HG03045 (cell line): ENCODE results near the gene OR5AK2.
"Not testable (repeated sequence)": the region's sequence is repeated elsewhere in the genome, so short reads cannot be mapped to it uniquely, and the experiment has no call there.

Source experiments
- ATAC-seq: cut with Tn5 transposase; IDR thresholded peaks from one replicate; pipeline ENCODE4 v1.9.1; 2021; ENCODE audit warnings: mild to moderate bottlenecking, moderate library complexity; ENCODE audit not compliant: unreplicated experiment

The OR5AK2 gene

GRCh38 chr11:56988614-56989013, at the start of gene OR5AK2:
TSS of gene OR5AK2 (plus strand) at chr11:56988914. CDS start at chr11:56988914, 0 bp downstream.
- no peak for ATAC-seq

GRCh38 chr11:56945526-56945925, 43.2 kb upstream of the OR5AK2 start:
- ATAC-seq, result not testable (repeated sequence)

GRCh38 chr11:56948991-56949515, 39.7 kb upstream of the OR5AK2 start:
- ATAC-seq, result no peak

GRCh38 chr11:56950510-56950909, 38.2 kb upstream of the OR5AK2 start:
- no peak for ATAC-seq

DNA sequence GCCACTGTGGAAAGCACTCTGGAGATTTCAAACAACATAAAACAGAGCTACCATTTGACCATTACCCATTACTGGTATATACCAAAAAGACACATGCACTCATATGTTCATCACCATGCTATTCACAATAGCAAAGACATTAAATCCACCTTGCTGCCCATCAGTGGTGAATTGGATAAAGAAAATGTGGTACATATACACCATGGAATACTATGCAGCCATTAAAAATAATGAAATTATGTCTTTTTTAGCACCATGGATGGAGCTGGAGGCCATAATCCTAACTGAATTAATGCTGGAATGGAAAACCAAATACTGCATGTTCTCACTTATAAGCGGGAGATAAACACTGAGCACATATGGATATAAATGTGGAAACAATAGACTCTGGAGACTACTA, 34.8 kb upstream of the OR5AK2 start:
- not testable (repeated sequence) for ATAC-seq

- no peak for ATAC-seq
Observed at GRCh38 chr11:56961609-56962008, 27.1 kb upstream of the OR5AK2 start.

- no peak for ATAC-seq
Observed at GRCh38 chr11:56967726-56968125, 21.0 kb upstream of the OR5AK2 start.

DNA sequence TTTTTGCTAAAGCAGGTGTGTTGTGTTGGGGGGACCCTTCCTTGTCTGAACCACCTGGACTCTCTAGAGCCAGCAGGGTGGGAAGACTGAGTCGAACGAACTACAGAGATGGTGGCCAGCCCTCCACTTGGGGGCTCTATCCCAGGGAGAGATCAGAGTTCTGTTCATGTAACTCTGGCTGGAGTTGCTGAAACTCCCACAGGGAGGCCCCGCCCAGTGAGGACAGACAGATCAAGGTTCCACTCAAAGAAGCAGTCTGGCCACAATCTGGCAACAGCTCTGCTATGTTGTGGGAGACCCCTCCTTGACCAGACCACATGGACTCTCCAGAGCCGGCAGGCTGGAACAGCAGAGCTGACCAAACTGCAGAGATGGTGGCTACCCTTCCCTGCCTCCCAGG, 20.2 kb upstream of the OR5AK2 start:
- ATAC-seq, result no peak

DNA sequence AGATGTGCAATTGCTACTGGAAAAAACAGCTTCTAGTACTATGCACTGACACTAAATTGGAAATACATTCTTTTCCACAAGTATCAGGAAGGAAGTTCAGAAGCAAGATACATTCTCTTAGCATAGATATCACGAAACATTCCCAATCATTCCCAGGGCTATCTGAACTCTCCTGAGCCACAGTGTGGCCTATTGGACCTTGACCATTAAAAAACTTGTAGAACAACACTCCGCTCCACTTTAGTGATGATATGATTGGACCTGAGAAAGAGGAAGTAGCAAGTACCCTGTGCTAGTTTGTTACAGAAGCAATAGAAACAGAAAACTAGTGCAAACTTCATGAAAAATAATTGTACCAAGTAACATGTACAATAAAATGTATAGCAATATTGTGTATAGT, 11.4 kb upstream of the OR5AK2 start:
- ATAC-seq, result no peak

DNA sequence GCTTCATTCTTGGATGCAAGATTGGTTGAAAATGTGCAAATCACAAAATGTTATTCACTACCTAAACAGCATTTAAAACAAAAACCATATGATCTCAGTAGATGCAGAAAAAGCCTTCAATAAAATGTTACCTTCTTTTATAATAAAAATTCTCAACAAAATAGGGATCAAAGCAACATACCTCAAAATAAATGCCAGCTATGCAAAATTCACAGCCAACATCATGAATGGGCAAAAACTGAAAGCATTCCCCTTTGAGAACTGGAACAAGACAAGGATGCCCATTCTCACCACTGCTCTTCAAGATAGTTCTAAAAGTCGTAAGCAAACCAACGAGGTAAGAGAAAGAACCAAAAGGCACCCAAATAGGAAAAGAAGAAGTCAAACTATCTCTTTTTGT, 2.0 kb downstream of the OR5AK2 start:
- no peak for ATAC-seq

DNA sequence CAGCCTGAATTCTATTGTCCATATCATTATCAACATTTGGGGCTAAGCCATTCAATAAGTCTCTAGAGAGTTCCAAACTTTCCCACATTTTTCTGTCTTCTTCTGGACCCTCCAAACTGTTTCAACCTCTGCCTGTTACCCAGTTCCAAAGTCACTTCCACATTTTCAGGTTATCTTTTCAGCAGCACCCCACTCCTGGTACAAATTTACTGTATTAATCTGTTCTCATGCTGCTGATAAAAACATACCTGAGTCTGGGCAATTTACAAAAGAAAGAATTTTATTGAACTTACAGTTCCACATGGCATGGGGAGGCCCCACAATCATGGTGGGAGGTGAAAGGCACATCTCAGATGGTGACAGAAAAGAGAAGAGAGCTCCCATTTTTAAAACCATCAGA, 5.8 kb downstream of the OR5AK2 start:
- no peak for ATAC-seq

GRCh38 chr11:57001674-57002401, 13.1 kb downstream of the OR5AK2 start:
- ATAC-seq, result no peak

DNA sequence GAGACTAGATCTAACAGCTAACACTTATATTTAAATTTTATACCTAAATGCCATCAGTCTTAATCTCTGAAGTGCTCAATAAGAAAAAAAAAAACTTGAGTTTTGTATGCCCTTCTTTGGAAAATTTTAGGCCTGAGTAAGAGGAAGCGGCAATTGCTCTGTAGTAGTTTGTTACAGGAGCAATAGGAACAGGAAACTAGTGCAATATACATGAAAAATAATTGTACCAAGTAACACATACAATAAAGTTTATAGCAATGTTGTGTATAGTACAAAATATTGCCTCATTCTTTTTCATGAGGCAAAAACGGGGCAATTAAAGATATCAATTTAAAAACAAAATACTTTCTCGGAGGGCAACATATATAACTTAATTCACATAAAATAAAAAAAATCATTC, 19.7 kb downstream of the OR5AK2 start:
- ATAC-seq, result no peak

DNA sequence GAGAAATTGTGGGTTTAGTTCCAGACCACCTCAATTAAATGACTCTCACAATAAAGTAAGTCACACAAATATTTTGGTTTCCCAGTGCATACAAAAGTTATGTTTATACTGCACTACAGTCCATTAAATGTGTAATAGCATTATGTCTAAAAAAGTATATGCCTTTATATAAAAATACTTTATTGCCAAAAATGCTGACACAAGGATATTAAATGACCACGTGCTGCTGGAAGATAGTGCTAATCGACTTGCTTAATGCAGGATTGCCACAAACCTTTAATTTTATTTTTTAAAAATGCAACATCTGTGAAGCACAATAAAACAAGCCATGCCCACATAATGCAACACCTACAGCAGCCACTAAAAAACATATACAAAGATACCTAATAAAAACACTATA, 27.0 kb downstream of the OR5AK2 start:
- no peak for ATAC-seq

DNA sequence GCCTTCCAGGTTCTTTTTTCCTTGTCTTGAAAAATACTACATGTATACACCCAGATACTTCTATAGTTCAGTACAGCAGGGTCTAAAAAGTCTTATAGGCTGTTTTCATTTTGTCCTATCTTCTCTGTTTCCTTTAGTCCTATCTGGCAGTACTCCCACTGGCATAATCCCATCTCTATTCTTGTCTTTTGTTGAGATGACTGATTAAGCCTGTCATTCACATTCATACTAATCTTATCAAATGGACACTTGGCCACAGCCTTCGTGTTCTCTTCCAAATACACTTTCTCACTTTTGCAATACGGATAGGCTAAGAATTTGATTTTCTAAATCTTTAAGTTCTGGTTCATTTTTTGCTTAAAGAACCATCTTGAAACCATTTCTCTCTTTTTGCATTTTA, 42.8 kb downstream of the OR5AK2 start:
- ATAC-seq, result no peak
